WTC11 (cell line): ENCODE data around the gene MRC2.

Experiments
- ATF6 ChIP-seq: sonication (generic); formaldehyde crosslinking; IDR thresholded peaks from 2 replicates; pipeline ENCODE4 v1.8.1; 2023; ENCODE audit warnings: mild to moderate bottlenecking, missing genetic modification reagents
- CREM ChIP-seq: sonication (generic); formaldehyde crosslinking; IDR thresholded peaks from 2 replicates; pipeline ENCODE4 v1.8.1; 2022; ENCODE audit warnings: mild to moderate bottlenecking, missing genetic modification reagents, moderate library complexity
- CTCF ChIP-seq: fragments of 200-600 bp; IDR thresholded peaks from 2 replicates; pipeline ENCODE4 v1.8.0; 2022; ENCODE audit warnings: antibody characterized with exemption
- E2F4 ChIP-seq: sonication (generic); formaldehyde crosslinking; IDR thresholded peaks from 2 replicates; pipeline ENCODE4 v1.8.1; 2022; ENCODE audit warnings: low read depth, mild to moderate bottlenecking, moderate library complexity, missing genetic modification reagents, borderline replicate concordance
- GTF2I ChIP-seq: fragments of 250-450 bp; sonication (Bioruptor Pico); conservative IDR thresholded peaks from 2 replicates; pipeline ENCODE4 v1.4.0; 2021; ENCODE audit warnings: mild to moderate bottlenecking
- SMAD3 ChIP-seq: sonication (generic); formaldehyde crosslinking; IDR thresholded peaks from 2 replicates; pipeline ENCODE4 v1.8.0; 2022; ENCODE audit warnings: missing genetic modification reagents, mild to moderate bottlenecking, borderline replicate concordance
- TEAD4 ChIP-seq: sonication (generic); formaldehyde crosslinking; IDR thresholded peaks from 2 replicates; pipeline ENCODE4 v1.8.0; 2022; ENCODE audit warnings: mild to moderate bottlenecking, missing genetic modification reagents
- ZBTB43 ChIP-seq: sonication (generic); formaldehyde crosslinking; IDR thresholded peaks from 2 replicates; pipeline ENCODE4 v1.8.1; 2023; ENCODE audit warnings: mild to moderate bottlenecking, missing genetic modification reagents
- TF ChIP-seq, protein P1 (sequence below): sonication (generic); formaldehyde crosslinking; IDR thresholded peaks from 2 replicates; pipeline ENCODE4 v1.8.1; 2022; ENCODE audit warnings: mild to moderate bottlenecking, moderate library complexity, missing genetic modification reagents
- TF ChIP-seq, protein P2 (sequence below): sonication (generic); formaldehyde crosslinking; IDR thresholded peaks from 2 replicates; pipeline ENCODE4 v1.8.1; 2023; ENCODE audit warnings: mild to moderate bottlenecking, missing genetic modification reagents, borderline replicate concordance

- no peak for TF ChIP-seq ATF6 (CRISPR knock-in tag)
- no peak for TF ChIP-seq GTF2I (CRISPR knock-in tag)
- no peak for TF ChIP-seq ZBTB43
- TF ChIP-seq SMAD3 (CRISPR knock-in tag), result no peak
- no peak for TF ChIP-seq CTCF
- no peak for TF ChIP-seq TEAD4 (CRISPR knock-in tag)
- TF ChIP-seq, protein P1, sequence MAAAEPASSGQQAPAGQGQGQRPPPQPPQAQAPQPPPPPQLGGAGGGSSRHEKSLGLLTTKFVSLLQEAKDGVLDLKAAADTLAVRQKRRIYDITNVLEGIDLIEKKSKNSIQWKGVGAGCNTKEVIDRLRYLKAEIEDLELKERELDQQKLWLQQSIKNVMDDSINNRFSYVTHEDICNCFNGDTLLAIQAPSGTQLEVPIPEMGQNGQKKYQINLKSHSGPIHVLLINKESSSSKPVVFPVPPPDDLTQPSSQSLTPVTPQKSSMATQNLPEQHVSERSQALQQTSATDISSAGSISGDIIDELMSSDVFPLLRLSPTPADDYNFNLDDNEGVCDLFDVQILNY (CRISPR knock-in tag), result no peak
- TF ChIP-seq CREM (CRISPR knock-in tag), result no peak
- no peak for TF ChIP-seq E2F4 (CRISPR knock-in tag)
- TF ChIP-seq, protein P2, sequence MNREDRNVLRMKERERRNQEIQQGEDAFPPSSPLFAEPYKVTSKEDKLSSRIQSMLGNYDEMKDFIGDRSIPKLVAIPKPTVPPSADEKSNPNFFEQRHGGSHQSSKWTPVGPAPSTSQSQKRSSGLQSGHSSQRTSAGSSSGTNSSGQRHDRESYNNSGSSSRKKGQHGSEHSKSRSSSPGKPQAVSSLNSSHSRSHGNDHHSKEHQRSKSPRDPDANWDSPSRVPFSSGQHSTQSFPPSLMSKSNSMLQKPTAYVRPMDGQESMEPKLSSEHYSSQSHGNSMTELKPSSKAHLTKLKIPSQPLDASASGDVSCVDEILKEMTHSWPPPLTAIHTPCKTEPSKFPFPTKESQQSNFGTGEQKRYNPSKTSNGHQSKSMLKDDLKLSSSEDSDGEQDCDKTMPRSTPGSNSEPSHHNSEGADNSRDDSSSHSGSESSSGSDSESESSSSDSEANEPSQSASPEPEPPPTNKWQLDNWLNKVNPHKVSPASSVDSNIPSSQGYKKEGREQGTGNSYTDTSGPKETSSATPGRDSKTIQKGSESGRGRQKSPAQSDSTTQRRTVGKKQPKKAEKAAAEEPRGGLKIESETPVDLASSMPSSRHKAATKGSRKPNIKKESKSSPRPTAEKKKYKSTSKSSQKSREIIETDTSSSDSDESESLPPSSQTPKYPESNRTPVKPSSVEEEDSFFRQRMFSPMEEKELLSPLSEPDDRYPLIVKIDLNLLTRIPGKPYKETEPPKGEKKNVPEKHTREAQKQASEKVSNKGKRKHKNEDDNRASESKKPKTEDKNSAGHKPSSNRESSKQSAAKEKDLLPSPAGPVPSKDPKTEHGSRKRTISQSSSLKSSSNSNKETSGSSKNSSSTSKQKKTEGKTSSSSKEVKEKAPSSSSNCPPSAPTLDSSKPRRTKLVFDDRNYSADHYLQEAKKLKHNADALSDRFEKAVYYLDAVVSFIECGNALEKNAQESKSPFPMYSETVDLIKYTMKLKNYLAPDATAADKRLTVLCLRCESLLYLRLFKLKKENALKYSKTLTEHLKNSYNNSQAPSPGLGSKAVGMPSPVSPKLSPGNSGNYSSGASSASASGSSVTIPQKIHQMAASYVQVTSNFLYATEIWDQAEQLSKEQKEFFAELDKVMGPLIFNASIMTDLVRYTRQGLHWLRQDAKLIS (CRISPR knock-in tag), result no peak
Measured at GRCh38 chr17:62671553-62671952, 44.1 kb downstream of the MRC2 start.
